Astrocyte (in vitro differentiated cells and primary cell): ENCODE measurements around the gene PRM3. TPM values are rescaled to one million over a fixed set of nuclear protein-coding genes. Genes with fewer than 3 reads are reported as not detected.

Experiments
- DNase-seq: peaks from one replicate; pipeline ENCODE4 v3.0.0-alpha.2; 2010; ENCODE audit warnings: low read depth
- FAIRE-seq: peaks from 2 replicates; lab custom pipeline; 2011; peaks lifted over from hg19 to GRCh38; lab: Jason Lieb, UNC
- H2AFZ ChIP-seq: 2 replicates; pipeline ENCODE4 v1.6.0; 2012; ENCODE audit warnings: low read depth, low read length, inconsistent platforms
- H3K27ac ChIP-seq: 2 replicates; pipeline ENCODE4 v1.5.1; 2011; ENCODE audit warnings: low read depth, low read length, inconsistent platforms
- H3K27me3 ChIP-seq: 2 replicates; pipeline ENCODE4 v1.6.0; 2011; ENCODE audit warnings: low read length, inconsistent platforms; ENCODE audit not compliant: insufficient read depth
- H3K36me3 ChIP-seq: 2 replicates; pipeline ENCODE4 v1.5.1; 2011; ENCODE audit warnings: low read length, inconsistent platforms; ENCODE audit not compliant: insufficient read depth
- H3K4me1 ChIP-seq: 2 replicates; pipeline ENCODE4 v1.5.1; 2011; ENCODE audit warnings: low read length, inconsistent platforms; ENCODE audit not compliant: insufficient read depth
- H3K4me2 ChIP-seq: 2 replicates; pipeline ENCODE4 v1.6.0; 2012; ENCODE audit warnings: low read length, inconsistent platforms
- H3K4me3 ChIP-seq: 2 replicates; pipeline ENCODE4 v1.5.1; 2011; ENCODE audit warnings: low read depth, mild to moderate bottlenecking, low read length, inconsistent platforms; ENCODE audit not compliant: insufficient read depth
- H3K79me2 ChIP-seq: 2 replicates; pipeline ENCODE4 v1.6.0; 2012; ENCODE audit warnings: mild to moderate bottlenecking, low read length, inconsistent platforms; ENCODE audit not compliant: insufficient read depth
- H3K9ac ChIP-seq: 2 replicates; pipeline ENCODE4 v1.6.0; 2012; ENCODE audit warnings: mild to moderate bottlenecking, low read length, inconsistent platforms
- H3K9me3 ChIP-seq: 2 replicates; pipeline ENCODE4 v1.5.1; 2012; ENCODE audit warnings: low read depth, mild to moderate bottlenecking, low read length, inconsistent platforms; ENCODE audit not compliant: insufficient read depth
- H4K20me1 ChIP-seq: 2 replicates; pipeline ENCODE4 v1.6.0; 2012; ENCODE audit warnings: low read length, inconsistent platforms; ENCODE audit not compliant: insufficient read depth
- H3K27ac Mint-ChIP-seq: one replicate; pipeline ENCODE4 v1.8.0; 2021; ENCODE audit warnings: mild to moderate bottlenecking, mixed read lengths; ENCODE audit not compliant: unreplicated experiment
- H3K27me3 Mint-ChIP-seq: one replicate; pipeline ENCODE4 v1.8.0; 2021; ENCODE audit warnings: low read depth, mixed read lengths; ENCODE audit not compliant: unreplicated experiment
- H3K36me3 Mint-ChIP-seq: one replicate; pipeline ENCODE4 v1.8.0; 2021; ENCODE audit warnings: low read depth, mixed read lengths; ENCODE audit not compliant: unreplicated experiment
- H3K4me1 Mint-ChIP-seq: one replicate; pipeline ENCODE4 v1.8.0; 2021; ENCODE audit warnings: low read depth, mixed read lengths; ENCODE audit not compliant: unreplicated experiment
- H3K4me3 Mint-ChIP-seq: one replicate; pipeline ENCODE4 v1.8.0; 2021; ENCODE audit warnings: mild to moderate bottlenecking, moderate library complexity, mixed read lengths; ENCODE audit not compliant: unreplicated experiment
- H3K9me3 Mint-ChIP-seq: one replicate; pipeline ENCODE4 v1.8.0; 2021; ENCODE audit warnings: mild to moderate bottlenecking, mixed read lengths; ENCODE audit not compliant: unreplicated experiment
- CTCF ChIP-seq: IDR thresholded peaks from 2 replicates; pipeline ENCODE4 v1.5.1; 2011; ENCODE audit warnings: low read depth, mild to moderate bottlenecking, inconsistent platforms, low read length, moderate library complexity; ENCODE audit not compliant: insufficient read depth
- EZH2 ChIP-seq: IDR thresholded peaks from 2 replicates; pipeline ENCODE4 v1.6.1; 2012; ENCODE audit warnings: mild to moderate bottlenecking, low read length, inconsistent platforms; ENCODE audit not compliant: insufficient read depth
- total RNA-seq: library from RNA; stranded (reverse); gene quantifications from 2 replicates; pipeline ENCODE4 v1.2.1, GENCODE V29; 2021

PRM3 gene
- total RNA-seq, 1 donor from 2014 or later: not detected

- no peak overlapping the region for H3K4me3 ChIP-seq
- no peaks in the 10 kb centered on the region for H3K79me2 ChIP-seq
- DNase-seq (no peak), FAIRE-seq (no peak)
- no peak overlapping the region for H3K9ac ChIP-seq
- no peak overlapping the region for H3K27ac ChIP-seq
- Mint-ChIP-seq H3K4me3 (no peak overlapping the region), H3K9me3 (no peaks in the 10 kb centered on the region), H3K36me3 (no peaks in the 10 kb centered on the region), H3K27me3 (peaks cover 18% of the 10 kb centered on the region), H3K4me1 (no peaks in the 10 kb centered on the region), H3K27ac (no peak overlapping the region)
- no peak for TF ChIP-seq EZH2
- no peak for TF ChIP-seq CTCF
- H3K4me2 ChIP-seq: no peak overlapping the region
- no peaks in the 10 kb centered on the region for H3K9me3 ChIP-seq
- H3K4me1 ChIP-seq: no peaks in the 10 kb centered on the region
- H2AFZ ChIP-seq: no peak overlapping the region
- no peaks in the 10 kb centered on the region for H3K36me3 ChIP-seq
- no peaks in the 10 kb centered on the region for H4K20me1 ChIP-seq
- no peaks in the 10 kb centered on the region for H3K27me3 ChIP-seq
Measured at GRCh38 chr16:11233727-11234376, 39.6 kb downstream of the PRM3 start.

GRCh38 chr16:11232852-11233726 is 40.3 kb downstream of the PRM3 start:
- no peak overlapping the region for H3K4me3 ChIP-seq
- no peak overlapping the region for H3K4me2 ChIP-seq
- no peaks in the 10 kb centered on the region for H3K4me1 Mint-ChIP-seq
- H3K36me3 Mint-ChIP-seq: no peaks in the 10 kb centered on the region
- FAIRE-seq (no peak), DNase-seq (no peak)
- no peaks in the 10 kb centered on the region for H3K79me2 ChIP-seq
- no peak overlapping the region for H3K27ac ChIP-seq
- no peak overlapping the region for H3K9ac ChIP-seq
- no peak overlapping the region for H3K27ac Mint-ChIP-seq
- H3K27me3 Mint-ChIP-seq: peaks cover 25% of the 10 kb centered on the region
- no peaks in the 10 kb centered on the region for H3K9me3 Mint-ChIP-seq
- H3K4me1 ChIP-seq: no peaks in the 10 kb centered on the region
- H2AFZ ChIP-seq: peak overlapping the region; percentile 47
- TF ChIP-seq CTCF: no peak
- no peak for TF ChIP-seq EZH2
- H4K20me1 ChIP-seq: no peaks in the 10 kb centered on the region
- no peak overlapping the region for H3K4me3 Mint-ChIP-seq
- no peaks in the 10 kb centered on the region for H3K9me3 ChIP-seq
- H3K36me3 ChIP-seq: no peaks in the 10 kb centered on the region
- no peaks in the 10 kb centered on the region for H3K27me3 ChIP-seq
